AG08395 (cell line): ENCODE data around the gene SARS1.
"Not testable (repeated sequence)": the region's sequence is repeated elsewhere in the genome, so short reads cannot be mapped to it uniquely, and the experiment has no call there.

ENCODE experiments used
- DNase-seq: peaks from one replicate; pipeline ENCODE4 v3.0.0; 2012; ENCODE audit warnings: mixed read lengths, low spot score

SARS1 gene, protein sequence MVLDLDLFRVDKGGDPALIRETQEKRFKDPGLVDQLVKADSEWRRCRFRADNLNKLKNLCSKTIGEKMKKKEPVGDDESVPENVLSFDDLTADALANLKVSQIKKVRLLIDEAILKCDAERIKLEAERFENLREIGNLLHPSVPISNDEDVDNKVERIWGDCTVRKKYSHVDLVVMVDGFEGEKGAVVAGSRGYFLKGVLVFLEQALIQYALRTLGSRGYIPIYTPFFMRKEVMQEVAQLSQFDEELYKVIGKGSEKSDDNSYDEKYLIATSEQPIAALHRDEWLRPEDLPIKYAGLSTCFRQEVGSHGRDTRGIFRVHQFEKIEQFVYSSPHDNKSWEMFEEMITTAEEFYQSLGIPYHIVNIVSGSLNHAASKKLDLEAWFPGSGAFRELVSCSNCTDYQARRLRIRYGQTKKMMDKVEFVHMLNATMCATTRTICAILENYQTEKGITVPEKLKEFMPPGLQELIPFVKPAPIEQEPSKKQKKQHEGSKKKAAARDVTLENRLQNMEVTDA

DNA sequence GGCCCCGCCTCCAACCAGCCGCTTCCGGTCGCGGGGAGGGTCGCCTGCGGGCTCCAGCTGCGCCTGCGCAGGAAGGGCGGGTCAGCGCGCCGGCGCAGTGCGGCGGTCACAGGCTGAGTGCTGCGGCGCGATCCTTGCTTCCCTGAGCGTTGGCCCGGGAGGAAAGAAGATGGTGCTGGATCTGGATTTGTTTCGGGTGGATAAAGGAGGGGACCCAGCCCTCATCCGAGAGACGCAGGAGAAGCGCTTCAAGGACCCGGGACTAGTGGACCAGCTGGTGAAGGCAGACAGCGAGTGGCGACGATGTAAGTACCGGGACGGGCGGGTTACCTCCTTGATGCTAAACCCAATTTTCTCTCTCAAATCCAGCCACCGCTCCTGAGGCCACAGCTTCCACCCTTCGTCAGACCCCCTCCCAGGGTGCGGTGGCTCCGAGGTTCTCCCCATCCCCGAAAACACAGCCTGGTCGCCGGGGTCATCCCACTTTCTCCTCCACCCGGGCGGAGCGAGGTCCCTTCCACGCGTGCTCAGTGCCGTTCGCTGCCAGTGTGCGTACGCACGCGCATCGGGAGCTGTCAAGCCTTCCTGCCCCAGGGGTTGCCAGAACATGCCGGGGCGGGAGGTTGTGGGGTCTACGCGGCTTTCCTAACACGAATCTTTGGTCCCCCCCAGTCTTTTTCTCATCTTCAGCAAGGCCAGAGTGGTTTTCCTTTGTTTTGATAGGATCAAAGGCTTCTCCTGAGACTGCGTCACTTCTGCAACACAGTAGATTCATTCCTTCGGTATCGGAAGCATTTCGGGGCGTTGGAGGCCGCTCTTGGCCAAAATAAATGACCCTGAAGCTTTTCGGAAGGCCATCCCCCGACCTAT is at the start of gene SARS1:
TSS of gene SARS1 (plus strand) at position 95 of the 870 bp plus-strand sequence. CDS start at position 170, 75 bp downstream.
- peak; percentile 98 for DNase-seq

DNA sequence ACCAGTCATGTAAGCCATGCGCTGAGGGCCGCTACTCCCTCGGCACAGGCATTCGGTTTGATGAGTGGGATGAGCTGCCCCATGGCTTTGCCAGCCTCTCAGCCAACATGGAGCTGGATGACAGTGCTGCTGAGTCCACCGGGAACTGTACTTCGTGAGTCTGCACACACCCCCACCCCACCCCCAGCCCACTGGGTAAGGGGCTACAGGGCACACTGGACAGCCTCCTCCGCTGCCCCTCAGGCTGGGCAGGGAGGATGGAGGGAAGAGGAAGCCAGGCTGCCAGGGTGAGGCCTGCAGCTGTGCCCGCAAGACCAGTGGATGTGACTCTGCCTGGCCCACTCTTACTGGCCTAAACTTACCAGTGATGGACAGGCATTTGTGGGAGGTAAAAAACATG is 49.2 kb upstream of the SARS1 start:
- no peak for DNase-seq

DNA sequence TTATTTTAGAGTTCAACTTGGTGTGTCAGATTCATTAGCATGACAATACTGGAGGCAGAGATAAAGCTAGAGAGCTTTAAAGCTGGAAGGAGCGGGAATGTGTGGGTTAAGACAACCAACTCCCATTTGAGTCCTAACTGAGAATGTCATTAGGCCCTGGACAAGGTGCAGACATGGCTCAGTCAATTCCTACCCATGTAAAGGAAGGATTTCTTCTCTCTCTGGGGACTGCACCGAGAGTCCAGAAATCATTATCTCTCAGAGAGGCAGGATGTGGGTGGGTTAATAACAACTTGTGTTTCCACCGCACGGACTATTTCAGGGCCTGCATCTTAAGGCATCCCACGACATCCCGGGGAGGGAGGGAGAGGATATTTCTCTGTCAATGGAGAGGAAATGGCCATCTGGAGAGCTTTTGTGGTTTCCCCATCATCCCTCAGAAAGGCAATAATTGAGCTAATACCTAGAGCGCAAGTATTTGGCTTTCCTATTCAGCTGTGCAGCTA is 46.7 kb upstream of the SARS1 start:
- no peak for DNase-seq

DNA sequence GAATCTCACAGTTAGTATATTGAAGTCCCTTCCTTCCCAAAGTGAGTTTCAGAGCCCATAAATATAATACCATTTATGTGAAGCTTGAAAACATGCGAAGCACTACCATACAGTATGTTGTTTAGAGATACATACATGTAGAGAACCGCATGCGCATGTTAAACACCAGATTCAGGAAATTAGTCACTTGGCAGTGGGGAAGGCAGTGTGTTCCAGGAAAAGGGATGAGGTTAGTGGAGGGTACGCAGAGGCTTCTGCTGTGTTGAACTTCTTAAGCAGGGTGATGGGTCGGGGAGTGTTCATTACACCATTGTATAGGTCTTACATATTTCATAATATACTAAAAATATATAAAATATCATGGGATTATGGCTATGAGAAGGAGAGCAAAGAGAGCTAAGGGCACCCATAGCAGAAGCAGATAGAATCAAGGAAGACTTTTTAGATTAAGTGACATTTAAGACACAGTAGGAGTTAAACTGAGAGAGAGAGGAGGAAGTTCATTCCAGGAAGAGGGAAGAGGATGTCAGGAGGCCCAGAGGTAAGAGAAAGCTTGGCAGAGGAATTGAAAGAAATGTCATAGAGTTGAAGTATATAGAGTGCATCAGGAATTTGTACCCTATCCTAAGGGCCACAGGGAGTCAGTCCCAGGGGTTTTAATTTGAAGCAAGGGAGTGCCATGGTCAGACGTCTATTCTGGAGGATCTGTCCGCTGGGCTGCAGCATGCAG is 43.5 kb upstream of the SARS1 start:
- DNase-seq: no peak

DNA sequence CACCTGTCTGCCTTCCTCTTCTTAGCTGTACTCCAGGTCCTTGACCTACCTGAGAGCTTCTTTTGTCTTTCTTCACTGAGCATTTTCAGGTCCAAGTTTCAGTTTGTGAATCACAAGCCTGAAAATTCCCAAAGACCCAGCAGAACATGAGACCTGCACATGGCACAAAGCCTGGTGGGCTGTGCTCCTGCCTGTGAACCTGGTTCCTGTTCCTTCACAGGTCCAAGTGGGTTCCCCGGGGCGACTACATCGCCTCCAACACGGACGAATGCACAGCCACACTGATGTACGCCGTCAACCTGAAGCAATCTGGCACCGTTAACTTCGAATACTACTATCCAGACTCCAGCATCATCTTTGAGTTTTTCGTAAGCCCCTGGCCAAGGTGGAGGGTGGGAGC is 42.1 kb upstream of the SARS1 start:
- DNase-seq: no peak

DNA sequence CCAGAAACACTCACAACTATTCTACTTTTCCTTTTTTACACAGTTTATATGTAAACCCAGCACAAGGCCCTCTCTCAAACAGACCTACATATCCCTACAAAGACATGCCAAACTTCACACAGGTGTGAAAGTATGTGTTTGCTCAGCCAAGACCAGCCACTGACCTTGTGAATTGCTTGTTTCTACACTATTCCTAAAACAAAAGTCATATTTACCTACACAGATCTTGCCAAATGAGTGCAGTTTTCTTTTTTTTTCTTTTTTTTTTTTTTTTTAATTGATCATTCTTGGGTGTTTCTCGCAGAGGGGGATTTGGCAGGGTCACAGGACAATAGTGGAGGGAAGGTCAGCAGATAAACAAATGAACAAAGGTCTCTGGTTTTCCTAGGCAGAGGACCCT is 37.4 kb upstream of the SARS1 start:
- DNase-seq: not testable (repeated sequence)

DNA sequence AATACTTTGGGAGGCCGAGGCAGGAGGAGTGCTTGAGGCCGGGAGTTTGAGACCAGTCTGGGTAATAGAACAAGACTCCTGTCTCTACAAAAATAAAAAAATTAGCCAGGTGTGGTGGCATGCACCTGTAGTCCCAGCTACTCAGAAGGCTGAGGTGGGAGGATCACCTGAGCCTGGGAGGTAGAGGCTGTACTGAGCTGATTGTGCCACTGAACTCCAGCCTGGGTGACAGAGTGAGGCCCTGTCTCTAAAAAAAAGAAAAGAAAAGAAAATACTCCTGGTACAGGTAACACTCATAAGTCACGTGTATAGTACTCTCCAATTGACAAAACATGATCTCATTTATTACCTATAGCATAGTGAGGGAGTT is 33.0 kb upstream of the SARS1 start:
- DNase-seq: not testable (repeated sequence)

DNA sequence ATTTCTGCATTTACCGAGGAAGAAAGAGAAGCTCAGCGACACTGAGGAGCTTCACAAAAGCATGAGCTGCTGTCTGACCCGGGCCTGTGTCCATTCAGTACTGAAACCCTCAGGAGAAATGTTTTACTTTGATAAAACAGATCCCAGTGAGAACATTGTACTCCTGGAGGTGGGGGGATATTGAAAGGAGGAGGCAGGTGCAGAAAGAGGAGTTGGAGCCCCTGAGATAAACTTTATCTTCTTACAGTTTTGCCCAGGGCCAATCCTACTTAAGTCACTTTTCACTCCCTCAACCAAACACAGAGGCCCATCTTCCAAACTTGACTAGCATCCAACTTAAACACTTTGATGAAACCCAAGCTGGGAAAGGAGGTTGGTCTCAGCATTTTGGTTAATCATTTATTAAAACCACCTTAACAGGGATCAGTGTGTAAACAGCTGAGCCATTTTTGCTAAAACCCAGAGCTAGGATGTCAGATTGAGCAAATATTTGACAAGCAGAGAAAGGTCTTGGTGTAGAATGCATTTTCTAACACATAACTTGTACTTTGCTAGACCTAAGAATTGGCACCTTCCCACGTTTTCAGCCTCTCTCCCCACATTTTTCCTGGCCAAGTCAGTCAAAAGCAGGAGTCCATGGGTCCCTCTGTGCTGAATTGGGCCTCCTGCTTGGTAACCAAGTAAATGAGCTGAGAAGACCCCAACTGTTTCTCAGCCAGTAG is 32.5 kb upstream of the SARS1 start:
- DNase-seq: no peak

DNA sequence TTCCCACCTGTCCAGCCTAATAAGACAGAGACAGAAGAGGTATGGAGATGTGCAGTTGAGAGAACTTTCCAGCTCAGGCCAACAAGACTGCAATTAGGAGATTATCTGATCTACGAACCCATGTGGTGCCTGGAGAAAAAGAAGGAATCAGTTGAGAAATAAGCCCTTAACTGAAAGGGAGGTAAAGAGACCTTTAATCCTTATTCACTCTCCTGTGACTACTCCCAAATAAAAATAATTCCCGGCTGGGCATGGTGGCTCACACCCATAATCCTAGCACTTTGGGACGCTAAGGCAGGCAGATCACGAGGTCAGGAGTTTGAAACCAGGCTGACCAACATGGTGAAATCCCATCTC is 31.9 kb upstream of the SARS1 start:
- no peak for DNase-seq

DNA sequence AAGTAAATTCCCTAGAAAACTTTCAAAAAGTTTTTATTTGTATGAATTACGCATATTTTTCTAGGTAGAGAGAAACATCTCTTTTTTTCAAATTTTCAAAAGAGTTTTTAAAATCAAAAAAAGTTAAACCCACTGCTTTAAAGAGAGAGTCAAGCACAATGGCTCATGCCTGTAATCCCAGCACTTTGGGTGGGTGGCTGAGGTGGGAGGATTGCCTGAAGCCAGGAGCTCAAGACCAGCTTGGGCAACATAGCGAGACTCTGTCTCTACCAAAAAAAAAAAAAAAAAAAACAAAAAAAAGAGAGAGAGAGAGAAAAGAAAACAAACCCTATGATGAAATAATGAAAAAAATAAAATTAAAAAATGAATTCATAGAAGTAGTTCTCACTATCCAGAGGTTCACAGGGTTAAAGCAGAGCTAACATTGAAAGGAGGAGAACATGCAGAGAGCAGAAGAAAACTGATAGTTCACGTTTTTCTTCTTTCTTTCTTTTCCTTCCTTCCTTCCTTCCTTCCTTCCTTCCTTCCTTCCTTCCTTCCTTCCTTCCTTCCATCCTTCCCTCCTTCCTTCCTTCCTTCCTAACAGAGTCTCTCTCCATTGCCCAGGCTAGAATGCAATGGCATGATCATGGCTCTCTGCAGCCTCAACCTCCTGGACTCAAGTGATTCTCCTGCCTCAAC is 30.5 kb upstream of the SARS1 start:
- no peak for DNase-seq

DNA sequence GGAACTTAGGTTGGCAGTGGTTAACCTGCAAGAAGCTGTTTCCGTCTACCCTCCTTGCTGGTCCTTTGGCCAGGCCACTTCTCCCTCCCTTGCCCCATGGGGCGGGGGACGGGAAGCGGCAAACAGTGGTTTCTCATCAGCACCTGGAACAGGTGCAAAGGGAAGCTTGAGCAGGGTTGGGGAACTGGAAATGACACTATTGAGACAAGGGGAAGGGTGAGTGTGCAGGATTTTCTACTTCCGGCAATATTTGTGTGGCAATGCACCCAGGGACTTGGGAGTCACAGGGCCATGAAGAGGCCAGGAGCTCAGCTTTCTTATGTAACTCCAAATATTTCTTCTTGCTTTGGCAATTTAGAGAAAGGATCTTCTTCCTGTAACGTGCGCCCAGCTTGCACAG is 29.0 kb upstream of the SARS1 start:
- DNase-seq: no peak

DNA sequence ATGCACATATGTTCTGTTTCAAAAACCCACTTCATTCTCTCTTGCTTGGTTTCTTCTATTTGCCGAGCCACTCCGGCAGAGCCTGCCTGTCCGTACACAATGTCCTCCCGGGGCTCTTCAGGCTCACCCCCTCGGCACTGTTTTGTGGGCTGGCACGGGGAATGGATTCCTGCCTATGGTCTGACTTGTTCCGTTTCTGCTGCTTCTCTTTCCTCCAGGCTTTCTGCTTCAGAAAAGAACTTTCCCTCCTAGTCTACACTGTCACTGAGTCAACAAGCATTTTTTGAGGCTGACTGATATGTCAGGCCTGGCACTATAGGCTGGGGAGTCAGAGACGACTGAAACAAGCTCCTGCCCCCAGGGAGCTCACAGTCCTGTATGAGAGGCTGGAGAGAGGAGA is 28.4 kb upstream of the SARS1 start:
- DNase-seq: no peak

DNA sequence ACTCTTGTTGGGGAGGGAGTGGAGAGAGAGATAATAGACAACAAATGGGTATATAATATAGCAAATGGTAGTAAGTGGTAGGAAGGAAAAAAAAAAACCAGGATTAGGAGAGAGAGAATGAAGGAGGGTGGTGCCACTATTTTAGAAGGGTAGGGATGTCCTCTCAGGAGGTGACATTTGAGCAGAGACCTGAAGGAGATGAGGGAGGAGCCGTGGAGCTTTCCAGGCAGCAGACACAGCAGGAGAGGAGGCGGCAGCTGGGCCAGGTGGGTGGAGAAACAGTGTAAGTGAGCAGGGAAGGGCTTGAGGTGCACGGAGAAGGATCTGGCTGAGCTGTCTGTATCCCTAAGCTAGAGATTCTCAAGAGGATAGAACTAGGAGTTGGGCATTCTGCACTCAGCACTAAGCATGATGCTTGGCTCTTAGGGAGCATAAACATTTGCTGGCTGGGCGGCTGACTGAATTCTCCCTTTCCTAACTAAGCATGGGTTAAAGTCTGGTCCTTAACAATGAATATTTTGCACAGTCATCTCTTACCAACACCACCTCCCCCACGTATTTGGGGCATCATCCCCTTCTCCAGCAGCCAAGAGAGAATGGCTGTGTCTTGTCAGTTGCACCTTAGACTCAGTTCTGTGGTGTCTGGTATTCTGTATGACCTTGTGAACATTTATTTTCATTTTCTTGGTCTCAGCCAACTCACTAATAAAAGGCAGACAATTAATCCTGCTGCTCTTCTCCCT is 27.6 kb upstream of the SARS1 start:
- DNase-seq: no peak

DNA sequence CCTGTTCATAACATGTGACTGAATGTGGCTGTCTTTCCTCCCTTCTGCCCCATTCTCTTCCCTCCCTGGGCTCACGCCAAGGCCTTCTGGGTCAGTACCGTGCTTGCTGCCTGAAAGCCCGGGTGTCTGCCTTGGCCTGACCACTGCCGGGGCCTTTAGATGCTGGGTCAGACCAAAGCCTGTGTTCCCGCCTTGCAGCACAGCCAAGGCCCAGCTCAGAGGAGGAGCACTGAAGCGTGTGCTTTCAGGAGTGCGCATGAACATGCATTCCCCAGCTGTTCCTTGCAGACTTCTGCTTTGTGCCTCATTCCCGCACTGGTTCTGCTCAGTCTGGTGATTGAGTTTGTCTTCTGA is 27.0 kb upstream of the SARS1 start:
- no peak for DNase-seq

DNA sequence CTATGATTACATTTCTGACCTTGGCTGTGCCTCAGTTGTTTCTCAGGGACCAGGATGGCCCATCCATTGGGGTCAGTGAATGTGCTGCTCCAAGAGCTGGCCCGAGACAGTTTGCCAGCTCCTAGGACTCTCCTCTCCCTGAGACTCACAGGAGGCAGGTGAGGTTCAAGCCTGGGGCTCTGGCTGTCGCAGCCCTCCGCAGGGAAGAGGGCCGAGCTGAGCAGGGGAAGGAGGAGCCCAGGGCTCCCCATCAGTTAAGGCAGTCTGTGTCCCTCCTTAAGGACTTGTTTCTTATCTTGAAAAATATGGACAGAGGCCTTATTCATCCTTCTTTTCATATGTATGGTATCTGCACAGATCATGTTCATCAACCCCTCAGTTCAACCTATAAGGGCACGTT is 26.6 kb upstream of the SARS1 start:
- DNase-seq: no peak

DNA sequence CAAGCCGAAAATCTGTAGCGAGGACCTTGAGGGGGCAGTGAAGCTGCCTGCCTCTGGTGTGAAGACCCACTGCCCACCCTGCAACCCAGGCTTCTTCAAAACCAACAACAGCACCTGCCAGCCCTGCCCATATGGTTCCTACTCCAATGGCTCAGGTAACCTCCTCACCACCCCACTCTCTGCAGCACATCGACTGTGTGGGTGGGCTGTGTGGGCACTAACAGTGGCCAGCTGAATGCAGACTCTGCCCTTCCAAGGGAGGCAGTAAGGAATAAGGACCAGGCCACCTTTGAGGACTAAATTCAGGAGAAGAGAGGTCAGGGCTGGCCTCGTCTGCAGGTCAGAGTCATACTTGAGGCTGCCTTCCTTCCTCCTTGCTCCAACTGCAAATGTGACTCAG is 25.5 kb upstream of the SARS1 start:
- DNase-seq: no peak

DNA sequence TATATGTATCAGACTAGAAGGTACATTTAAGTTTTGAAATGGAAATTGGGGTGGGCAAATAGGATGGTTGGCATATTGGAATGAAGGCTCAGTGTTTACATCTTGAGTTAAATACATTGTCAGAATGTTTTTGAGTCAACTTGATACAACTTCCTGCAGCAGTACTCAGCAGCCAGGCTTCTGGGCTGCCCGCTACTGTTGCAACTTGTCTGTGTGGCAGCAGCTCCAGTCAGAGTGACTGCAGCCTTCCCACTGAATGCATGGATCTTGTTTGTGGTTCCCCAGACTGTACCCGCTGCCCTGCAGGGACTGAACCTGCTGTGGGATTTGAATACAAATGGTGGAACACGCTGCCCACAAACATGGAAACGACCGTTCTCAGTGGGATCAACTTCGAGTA is 24.9 kb upstream of the SARS1 start:
- DNase-seq: no peak

DNA sequence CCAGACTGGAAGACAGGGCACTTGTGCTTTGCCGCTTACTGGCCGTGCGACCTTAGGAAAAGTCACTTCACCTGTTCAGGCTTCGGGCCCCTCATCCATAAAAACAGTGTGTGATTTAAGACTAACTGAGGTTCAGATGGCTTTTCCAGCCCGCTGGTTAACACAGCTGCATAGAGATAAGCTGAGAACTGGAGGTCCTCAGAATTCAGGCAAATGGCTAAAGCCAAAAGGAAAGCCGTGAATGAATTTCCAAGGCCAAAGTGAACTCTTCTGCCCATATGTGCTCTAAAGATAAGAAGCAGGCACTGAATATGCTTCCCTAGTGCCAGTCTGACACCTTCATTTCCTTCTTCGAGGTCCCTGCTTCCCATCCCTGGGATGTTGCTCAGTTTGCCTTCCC is 23.5 kb upstream of the SARS1 start:
- DNase-seq: no peak

DNA sequence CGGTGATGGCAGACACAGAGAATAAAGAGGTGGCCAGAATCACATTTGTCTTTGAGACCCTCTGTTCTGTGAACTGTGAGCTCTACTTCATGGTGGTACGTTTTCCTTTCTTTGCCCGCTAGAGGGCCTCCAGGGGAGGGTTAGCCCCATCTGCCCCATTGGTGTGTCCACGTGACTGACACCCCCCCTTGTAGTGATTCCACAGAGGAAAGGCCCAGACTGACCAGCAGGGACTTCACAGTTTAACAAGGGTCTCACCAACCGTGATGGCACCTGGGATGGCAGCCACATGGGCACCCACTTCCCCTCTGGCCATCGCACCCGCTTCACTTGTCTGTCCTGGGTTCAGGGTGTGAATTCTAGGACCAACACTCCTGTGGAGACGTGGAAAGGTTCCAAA is 22.3 kb upstream of the SARS1 start:
- no peak for DNase-seq

DNA sequence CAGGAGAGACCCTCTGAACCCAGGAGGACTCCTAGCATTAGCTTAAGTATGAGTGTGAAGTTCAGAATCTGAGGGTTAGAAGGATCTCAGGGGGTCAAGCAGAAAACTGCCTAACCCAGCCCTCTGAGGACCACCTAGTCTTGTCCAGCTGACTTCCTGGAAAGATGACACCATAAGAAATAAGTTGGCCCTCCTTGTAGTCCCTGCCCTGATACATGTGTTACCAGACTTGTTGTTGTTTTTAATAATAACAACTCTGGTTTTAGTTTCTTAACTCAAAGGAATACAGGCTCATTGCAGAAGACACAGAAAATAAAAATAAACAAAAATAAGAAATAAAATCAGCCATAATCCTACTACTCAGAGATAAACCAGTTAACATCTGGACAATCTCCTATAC is 21.8 kb upstream of the SARS1 start:
- no peak for DNase-seq
